GM12875 (cell line): Measurements from ENCODE around the gene ANG.
"Not testable (repeated sequence)": the region's sequence is repeated elsewhere in the genome, so short reads cannot be mapped to it uniquely, and the experiment has no call there.

Experiments used
- H3K4me3 ChIP-seq: one replicate; pipeline ENCODE4 v1.5.1; 2011; ENCODE audit warnings: low read depth, low read length, control low read depth
- TF ChIP-seq, protein P1 (sequence below): IDR thresholded peaks from 2 replicates; pipeline ENCODE4 v1.5.1; 2011; ENCODE audit warnings: low read depth, mild to moderate bottlenecking, control low read depth, inconsistent platforms, low read length, moderate library complexity, borderline replicate concordance; ENCODE audit not compliant: insufficient read depth

ANG gene

DNA sequence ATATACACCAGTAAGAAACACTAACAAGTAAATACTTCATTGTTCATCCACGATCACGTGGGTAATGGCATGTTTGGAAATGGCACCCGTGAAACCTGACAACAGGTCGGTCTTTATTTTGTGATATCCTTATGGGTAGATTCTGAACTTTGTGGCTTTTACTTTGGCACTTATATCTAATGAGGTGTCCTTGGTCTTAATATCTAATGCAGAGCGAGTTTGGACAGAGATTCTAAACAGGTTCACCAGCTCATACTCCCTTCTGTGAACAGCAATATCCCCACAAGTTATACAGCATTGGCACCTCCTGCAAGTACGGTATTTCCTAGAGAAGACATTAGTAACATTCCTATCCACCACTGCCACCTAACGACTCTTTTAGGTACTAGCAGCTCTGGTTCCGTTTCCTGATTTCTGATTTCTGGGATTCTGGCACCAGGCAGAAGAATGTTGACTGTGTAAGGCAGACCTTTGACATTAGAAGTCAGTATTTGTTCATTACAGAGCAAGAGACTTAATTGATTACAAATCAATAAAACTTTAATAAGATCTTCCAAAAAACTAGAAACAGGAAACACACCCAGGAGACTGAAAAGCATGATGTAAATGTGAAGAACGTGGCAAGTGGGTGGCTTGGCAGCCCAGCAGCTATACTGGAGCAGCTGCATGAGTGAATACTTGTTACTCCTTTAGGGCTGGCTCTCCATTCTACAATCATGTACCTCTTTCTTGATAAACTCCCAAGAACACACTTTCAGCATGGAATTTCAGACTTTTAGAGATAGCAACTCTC, 2.5 kb downstream of the ANG start:
- H3K4me3 ChIP-seq = no peak overlapping the region
- TF ChIP-seq, protein P1, sequence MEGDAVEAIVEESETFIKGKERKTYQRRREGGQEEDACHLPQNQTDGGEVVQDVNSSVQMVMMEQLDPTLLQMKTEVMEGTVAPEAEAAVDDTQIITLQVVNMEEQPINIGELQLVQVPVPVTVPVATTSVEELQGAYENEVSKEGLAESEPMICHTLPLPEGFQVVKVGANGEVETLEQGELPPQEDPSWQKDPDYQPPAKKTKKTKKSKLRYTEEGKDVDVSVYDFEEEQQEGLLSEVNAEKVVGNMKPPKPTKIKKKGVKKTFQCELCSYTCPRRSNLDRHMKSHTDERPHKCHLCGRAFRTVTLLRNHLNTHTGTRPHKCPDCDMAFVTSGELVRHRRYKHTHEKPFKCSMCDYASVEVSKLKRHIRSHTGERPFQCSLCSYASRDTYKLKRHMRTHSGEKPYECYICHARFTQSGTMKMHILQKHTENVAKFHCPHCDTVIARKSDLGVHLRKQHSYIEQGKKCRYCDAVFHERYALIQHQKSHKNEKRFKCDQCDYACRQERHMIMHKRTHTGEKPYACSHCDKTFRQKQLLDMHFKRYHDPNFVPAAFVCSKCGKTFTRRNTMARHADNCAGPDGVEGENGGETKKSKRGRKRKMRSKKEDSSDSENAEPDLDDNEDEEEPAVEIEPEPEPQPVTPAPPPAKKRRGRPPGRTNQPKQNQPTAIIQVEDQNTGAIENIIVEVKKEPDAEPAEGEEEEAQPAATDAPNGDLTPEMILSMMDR = peak; percentile 75

DNA sequence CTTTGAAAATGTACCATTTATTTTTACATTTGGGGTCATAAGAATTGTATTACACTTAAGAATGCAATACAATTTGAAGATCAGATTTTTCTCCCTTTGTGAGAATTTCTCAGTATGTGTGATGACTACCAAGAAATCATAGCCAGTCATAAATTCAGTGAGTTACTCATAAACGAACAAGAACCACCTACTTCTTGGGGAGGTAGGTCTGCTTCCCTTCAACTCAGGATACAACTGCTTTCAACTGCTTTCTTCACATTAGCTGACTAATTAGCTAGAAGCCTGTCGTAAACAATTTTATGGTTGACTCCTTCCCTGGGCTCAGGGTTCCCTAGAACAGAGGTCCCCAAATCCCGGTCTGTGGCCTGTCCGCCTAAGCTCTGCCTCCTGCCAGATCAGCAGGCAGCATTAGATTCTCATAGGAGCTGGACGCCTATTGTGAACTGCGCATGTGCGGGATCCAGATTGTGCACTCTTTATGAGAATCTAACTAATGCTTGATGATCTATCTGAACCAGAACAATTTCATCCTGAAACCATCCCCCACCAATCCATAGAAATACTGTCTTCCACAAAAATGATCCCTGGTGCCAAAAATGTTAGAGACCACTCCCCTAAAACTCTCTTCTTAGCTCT, 3.7 kb downstream of the ANG start:
- TF ChIP-seq, protein P1 = no peak
- no peak overlapping the region for H3K4me3 ChIP-seq

DNA sequence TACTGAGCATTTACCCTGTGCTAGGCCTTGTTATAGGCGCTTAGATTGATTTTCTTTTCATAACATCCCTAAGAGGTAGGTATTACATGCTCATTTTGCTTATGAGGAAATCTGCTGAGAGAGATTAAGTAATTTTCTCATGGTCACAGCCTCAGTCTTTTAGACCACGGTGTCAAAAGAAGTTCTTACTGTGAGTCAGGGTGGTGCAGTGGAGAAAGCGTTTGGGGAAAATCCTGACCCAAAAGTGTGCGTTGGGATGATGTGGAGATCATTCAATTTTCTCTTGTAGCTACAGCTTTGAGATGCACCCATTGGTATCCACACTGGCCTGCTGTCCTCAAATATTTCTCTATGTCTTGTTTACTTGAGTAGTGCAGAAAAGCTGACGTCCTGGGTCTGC, 8.2 kb downstream of the ANG start:
- TF ChIP-seq, protein P1 = no peak
- no peak overlapping the region for H3K4me3 ChIP-seq

DNA sequence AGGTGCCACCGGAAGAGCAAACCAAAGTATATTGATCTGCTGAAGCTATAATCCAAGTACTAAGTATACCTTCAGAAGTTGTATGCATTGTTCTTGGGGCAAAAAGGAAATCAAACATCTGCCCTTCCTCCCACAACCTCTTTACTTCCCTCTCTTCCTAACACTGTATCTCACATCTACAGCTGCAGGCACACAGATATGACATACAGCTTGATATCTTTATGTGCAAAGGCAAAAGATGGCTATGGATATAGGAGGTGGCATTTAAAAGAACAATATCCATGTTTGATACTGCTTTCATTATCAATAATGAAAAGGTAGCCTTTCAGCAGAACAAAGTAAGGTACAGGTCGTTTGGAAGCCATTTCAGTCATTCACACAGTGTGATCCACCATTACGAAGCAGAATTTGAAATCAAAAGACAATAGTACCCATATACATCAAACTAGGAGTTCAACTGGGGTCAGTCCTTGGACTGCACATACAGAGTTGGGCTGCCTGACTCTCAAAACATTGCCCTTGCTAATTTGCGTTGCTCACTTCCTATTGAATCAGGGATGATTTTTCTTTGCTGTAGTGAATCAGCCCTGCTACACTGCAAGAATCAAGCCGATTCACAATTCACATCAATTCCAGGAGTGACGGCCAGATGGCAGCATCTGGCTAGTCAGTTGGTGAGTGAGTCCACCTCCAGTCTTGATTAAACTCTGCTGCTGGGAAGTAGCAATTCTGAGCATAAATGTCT, 8.9 kb downstream of the ANG start:
- TF ChIP-seq, protein P1 = peak; percentile 70
- H3K4me3 ChIP-seq = no peak overlapping the region

DNA sequence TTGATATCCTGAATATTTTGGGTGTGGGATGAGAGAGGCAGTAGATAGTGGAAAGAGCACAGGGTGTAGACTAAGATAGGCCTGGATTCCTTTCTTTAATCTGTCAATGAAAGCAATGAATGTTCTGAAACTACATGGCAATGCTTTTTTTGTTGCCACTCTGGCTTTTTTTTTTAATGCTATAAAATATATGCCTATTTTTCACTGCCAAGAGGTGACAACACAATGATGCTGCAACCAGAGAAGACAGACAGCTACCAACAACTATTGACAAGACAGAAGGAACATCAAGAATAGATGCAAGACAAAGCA, 9.4 kb downstream of the ANG start:
- TF ChIP-seq, protein P1 = no peak
- no peak overlapping the region for H3K4me3 ChIP-seq

DNA sequence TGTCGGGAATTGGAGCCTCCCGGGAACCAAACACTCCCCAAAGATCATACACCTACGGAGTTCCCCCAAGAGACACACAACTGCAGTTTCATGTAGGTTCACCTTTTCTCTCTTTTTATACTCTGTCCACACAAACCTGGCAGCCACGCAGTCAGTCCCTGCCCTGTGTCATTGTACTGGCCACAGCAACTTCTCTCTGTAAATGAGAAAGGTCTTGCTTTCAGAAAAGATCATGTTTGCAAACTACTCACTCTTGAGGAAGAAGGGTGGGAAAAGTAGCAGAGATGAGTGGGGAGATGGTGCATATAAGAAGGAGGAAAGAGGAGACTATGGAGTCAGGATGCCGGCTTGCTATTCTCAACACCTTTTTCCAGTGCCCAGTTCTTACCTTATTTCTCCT, 10.4 kb downstream of the ANG start:
- TF ChIP-seq, protein P1 = no peak
- H3K4me3 ChIP-seq = no peak overlapping the region

DNA sequence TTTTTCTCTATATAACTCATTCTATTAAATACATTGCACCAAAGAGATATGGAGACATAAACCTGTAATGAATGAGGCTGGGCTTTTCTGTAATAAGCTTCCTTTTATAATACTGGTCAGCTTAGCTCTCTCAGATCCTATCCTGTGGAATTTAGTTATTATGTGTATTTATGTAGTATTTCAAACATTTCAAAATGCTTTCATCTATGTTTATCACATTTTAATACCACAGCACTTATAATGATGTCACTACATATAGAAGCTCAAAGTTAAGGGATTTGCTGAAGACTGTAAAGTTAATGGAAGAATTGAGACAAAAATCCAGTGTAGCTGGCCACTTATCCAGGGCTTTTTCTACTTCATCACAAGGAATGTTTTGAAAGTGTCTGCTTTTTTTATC, 11.4 kb downstream of the ANG start:
- H3K4me3 ChIP-seq = no peak overlapping the region
- TF ChIP-seq, protein P1 = no peak

DNA sequence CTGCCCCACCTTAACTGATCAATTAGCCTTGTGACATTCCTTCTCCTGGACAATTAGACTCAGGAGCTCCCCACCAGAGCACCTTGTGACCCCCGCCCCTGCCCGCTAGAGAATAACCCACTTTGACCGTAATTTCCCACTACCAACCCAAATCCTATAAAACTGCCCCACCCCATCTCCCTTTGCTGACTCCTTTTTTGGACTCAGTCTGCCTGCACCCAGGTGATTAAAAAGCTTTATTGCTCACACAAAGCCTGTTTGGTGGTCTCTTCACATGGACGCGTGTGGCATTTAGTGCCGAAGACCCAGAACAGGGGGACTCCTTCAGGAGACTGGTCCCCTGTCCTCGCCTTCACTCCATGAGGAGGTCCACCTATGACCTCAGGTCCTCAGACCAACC, 12.4 kb downstream of the ANG start:
- H3K4me3 ChIP-seq = not testable (repeated sequence)
